ENCODE measurements around the gene NUDT3.
"Not testable (repeated sequence)": the region's sequence is repeated elsewhere in the genome, so short reads cannot be mapped to it uniquely, and the experiment has no call there.

The NUDT3 gene

GRCh38 chr6:34248727-34249468 is 143.6 kb downstream of the NUDT3 start, which contains the start of gene SMIM29:
SMIM29 (minus strand) TSS chr6:34249006; CDS start chr6:34247791, 1,215 bp downstream.
- peak; percentile 81 to 92 for DNase-seq

GRCh38 chr6:34248198-34248726 is 144.2 kb downstream of the NUDT3 start:
- DNase-seq: no peak

DNA sequence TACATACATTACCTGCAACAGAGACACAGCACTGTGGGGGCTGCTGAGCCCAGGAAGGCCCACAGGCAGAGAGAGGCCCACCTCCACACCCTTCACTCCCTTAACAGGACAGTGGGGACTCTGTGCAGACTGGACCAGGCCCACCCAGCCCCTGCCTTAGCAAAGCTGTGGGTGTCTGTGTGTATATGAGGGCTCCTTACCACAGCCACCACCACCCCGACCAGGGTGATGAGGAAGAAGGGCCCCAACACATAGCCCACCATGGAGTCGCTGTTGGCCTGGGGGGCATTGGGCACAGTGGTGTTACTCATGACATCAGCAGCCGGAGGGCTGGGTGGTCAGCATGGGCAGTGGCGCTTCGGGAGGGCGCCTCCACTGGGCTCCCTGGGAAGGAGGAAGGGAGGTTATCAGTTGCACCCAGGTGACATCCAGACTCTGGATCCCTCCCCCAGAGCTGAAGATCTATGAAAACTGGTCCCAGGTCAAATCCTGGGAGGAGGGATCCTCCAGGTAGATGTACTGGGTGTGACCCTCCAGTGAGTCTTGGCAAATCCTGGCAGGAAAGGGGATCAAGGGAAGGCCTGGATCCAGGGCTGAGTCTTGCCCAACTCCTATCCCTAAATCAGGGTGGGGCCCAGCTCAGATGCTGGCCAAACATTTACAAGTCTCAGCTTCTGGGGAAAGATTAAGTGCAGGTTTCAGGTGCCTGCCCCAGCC is 144.8 kb downstream of the NUDT3 start:
- DNase-seq: no peak

GRCh38 chr6:34246563-34247391 is 145.7 kb downstream of the NUDT3 start:
- no peak for DNase-seq

- no peak for DNase-seq
Measured at GRCh38 chr6:34246249-34246562, 146.3 kb downstream of the NUDT3 start.

DNA sequence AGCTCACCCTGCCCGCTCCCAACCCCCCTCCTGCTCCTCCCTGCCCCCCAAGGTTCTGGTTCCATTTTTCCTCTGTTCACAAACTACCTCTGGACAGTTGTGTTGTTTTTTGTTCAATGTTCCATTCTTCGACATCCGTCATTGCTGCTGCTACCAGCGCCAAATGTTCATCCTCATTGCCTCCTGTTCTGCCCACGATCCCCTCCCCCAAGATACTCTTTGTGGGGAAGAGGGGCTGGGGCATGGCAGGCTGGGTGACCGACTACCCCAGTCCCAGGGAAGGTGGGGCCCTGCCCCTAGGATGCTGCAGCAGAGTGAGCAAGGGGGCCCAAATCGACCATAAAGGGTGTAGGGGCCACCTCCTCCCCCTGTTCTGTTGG is 146.7 kb downstream of the NUDT3 start:
- not testable (repeated sequence) for DNase-seq

DNA sequence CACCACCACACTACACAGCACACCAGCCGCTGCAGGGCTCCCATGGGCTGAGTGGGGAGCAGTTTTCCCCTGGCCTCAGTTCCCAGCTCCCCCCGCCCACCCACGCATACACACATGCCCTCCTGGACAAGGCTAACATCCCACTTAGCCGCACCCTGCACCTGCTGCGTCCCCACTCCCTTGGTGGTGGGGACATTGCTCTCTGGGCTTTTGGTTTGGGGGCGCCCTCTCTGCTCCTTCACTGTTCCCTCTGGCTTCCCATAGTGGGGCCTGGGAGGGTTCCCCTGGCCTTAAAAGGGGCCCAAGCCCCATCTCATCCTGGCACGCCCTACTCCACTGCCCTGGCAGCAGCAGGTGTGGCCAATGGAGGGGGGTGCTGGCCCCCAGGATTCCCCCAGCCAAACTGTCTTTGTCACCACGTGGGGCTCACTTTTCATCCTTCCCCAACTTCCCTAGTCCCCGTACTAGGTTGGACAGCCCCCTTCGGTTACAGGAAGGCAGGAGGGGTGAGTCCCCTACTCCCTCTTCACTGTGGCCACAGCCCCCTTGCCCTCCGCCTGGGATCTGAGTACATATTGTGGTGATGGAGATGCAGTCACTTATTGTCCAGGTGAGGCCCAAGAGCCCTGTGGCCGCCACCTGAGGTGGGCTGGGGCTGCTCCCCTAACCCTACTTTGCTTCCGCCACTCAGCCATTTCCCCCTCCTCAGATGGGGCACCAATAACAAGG is 147.3 kb downstream of the NUDT3 start:
- DNase-seq: not testable (repeated sequence)

- DNase-seq: no peak
Measured at GRCh38 chr6:34243901-34244884, 148.3 kb downstream of the NUDT3 start.

- DNase-seq: no peak
Measured at GRCh38 chr6:34243131-34243771, 149.2 kb downstream of the NUDT3 start.

- DNase-seq: no peak
Measured at GRCh38 chr6:34242252-34243130, 150.0 kb downstream of the NUDT3 start.

- no peak for DNase-seq
Measured at GRCh38 chr6:34241351-34242215, 150.9 kb downstream of the NUDT3 start.

GRCh38 chr6:34240329-34241248 is 151.9 kb downstream of the NUDT3 start:
- no peak for DNase-seq

DNA sequence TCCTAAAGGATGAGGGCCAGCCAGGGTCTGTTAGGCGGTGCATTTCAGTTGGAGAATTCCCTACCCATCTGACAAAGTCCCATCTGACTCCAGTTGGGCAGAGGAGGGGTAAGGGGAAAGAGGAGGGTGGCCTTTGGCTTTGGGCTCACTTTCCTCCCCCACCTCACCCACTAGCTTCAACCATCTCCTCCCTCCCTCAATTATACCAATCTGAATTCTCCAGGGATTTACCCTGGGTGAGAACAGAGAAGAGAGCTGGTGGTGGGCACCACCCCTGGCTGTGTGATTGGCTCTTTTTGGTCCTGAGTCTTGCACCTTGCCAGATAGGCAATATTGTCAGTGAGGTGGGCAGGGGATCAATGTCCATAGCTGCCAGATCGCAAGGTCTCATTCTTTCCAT is 152.6 kb downstream of the NUDT3 start:
- DNase-seq: no peak

DNA sequence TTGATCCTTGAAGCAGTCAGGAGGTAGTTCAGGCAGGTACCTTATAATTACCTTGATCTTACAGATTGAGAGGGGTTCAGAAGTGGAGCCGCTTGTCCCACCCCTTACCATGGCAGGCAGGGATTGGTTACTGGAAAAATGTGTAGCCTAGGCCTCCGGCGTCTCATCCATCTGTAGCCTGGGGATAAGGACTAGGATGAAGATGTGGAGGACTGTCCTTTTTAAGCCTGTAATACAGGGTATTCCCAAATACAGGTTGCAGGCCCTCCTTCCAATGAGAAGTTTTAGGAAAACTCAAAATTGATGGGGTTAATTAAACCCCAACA is 153.0 kb downstream of the NUDT3 start:
- DNase-seq: no peak

DNA sequence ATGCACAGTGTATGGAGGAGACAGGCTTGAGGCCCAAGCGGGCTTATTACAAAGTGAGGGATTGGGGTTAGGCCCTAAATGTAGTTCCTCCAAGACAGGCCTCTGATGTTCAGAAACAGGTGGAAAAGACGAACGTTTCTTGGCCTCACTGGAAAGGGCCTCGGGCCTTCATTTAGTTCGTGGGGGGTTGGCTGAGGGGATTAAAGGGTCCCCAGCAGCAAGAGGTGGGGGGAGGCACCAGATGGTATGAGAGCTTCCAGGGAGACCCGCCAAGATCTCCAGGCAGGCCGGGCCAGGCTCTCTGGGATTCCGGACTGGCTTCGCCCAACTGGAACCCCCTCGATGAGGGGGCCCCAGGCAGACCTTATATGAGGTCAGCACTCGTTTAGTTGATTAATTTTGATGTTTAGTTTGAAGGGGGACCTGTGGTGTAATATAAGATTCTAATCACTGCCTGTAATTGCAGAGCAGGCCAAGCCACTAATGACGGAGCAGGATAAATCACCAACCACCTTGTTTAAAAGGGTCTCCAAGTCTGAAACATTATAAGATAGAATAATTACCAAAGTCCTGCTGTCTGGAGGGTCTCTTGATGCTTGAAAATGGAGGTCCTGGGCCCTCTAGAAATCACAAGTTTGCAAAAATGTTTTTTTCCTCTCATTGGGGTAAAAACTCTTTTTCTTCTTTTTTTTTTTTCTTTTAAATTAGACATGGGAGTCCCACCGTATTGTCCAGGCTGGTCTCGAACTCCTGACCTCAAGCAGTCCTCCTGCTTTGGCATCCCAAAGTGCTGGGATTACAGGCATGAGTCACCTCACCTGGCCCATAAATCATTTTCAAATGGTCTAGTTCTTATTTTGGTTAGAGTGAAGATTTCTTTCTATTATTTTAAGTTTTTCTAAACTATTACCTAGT is 153.6 kb downstream of the NUDT3 start:
- DNase-seq: no peak

- peak in 1 of 2 experiments; percentile 13 for DNase-seq
Measured at GRCh38 chr6:34237722-34238584, 154.5 kb downstream of the NUDT3 start.

Measured in NCI-H187 (cell line).